GM13976 (cell line): ENCODE results near the gene CYB561D2.
A peak's percentile ranks its signal among the peaks of the same experiment; 100 is the strongest.

Experiments used
- DNase-seq: peaks from one replicate; pipeline ENCODE4 v3.0.0; 2012; ENCODE audit warnings: low spot score
- CTCF ChIP-seq: IDR thresholded peaks from 2 replicates; pipeline ENCODE4 v1.5.1; 2012; ENCODE audit warnings: borderline replicate concordance, mild to moderate bottlenecking; ENCODE audit not compliant: insufficient read depth; ENCODE audit errors: extremely low read depth, missing control alignments, control extremely low read depth
- in situ Hi-C: fragments of 300-500 bp; cut with MboI; formaldehyde crosslinking; loops from one replicate; pipeline ENCODE4 v1.12.0; 2022; ENCODE audit warnings: low sequenced_read_pairs, mixed read lengths, inconsistent platforms; ENCODE audit not compliant: unreplicated experiment

CYB561D2 gene

GRCh38 chr3:50341537-50341936, 9.1 kb upstream of the CYB561D2 start:
- no peak for TF ChIP-seq CTCF
- DNase-seq, result no peak
- in situ Hi-C loops, result no loop called here

GRCh38 chr3:50341996-50342650, 8.5 kb upstream of the CYB561D2 start:
- in situ Hi-C loops, result no loop called here
- DNase-seq, result no peak
- TF ChIP-seq CTCF, result no peak

GRCh38 chr3:50342813-50343633, 7.6 kb upstream of the CYB561D2 start:
- DNase-seq, result no peak
- in situ Hi-C loops, result no loop called here
- no peak for TF ChIP-seq CTCF

- no peak for TF ChIP-seq CTCF
These were observed 5.7 kb upstream of the CYB561D2 start for GRCh38 chr3:50345008-50345407.

GRCh38 chr3:50345586-50346234, 5.0 kb upstream of the CYB561D2 start, which contains the start of gene ZMYND10:
Gene ZMYND10, minus strand, starts transcription at chr3:50345732. Its CDS starts 153 bp downstream, at chr3:50345579.
- DNase-seq, result peak; percentile 89
- no peak for TF ChIP-seq CTCF
- in situ Hi-C loops, result no loop called here

More at GRCh38 chr3:50345008-50345407, 5.7 kb upstream of the CYB561D2 start:
- in situ Hi-C loops, result no loop called here
- DNase-seq, result no peak

GRCh38 chr3:50347187-50347813, 3.4 kb upstream of the CYB561D2 start:
- peak; percentile 51 for TF ChIP-seq CTCF
- in situ Hi-C loops, result no loop called here
- DNase-seq, result peak; percentile 73
